ENCODE measurements around the gene NET1. TPM values are rescaled to one million over a fixed set of nuclear protein-coding genes. Genes with fewer than 3 reads are reported as not detected.

NET1 gene
- total and polyA plus RNA-seq, 11 donors, result 5.6 to 29.5 (median 14.7) TPM

- TF ChIP-seq POLR2A (IDR thresholded peaks at IDR 0.05) (no peak), CTCF (IDR thresholded peaks at IDR 0.05) (no peak)
- H3K36me3 ChIP-seq, result peaks cover 2 to 82% (median 70%) of the 10 kb centered on the region in 9 donors
- H3K9me3 ChIP-seq, result no peaks in the 10 kb centered on the region
- ATAC-seq (no peak), DNase-seq (no peak)
- 91 to 94% (median 94%) methylated on average over 12 of the region's 12 CpGs for WGBS, 4 donors
- H3K27ac ChIP-seq, result no peak overlapping the region
- intact Hi-C loops (cut with DNase I), result no loop called here
- H3K4me1 ChIP-seq, result peaks cover 0 to 4% (median 0%) of the 10 kb centered on the region in 12 donors
- no peak overlapping the region for H3K4me3 ChIP-seq
- H3K27me3 ChIP-seq, result no peaks in the 10 kb centered on the region
These were observed 44.2 kb downstream of the NET1 start for GRCh38 chr10:5456563-5456962.

- TF ChIP-seq CTCF (IDR thresholded peaks at IDR 0.05) (no peak), POLR2A (IDR thresholded peaks at IDR 0.05) (no peak)
- H3K9me3 ChIP-seq, result no peaks in the 10 kb centered on the region
- H3K27me3 ChIP-seq, result no peaks in the 10 kb centered on the region
- ATAC-seq (no peak), DNase-seq (no peak)
- intact Hi-C loops (cut with DNase I), result no loop called here
- H3K4me1 ChIP-seq, result peaks cover 0 to 10% (median 0%) of the 10 kb centered on the region in 12 donors
- H3K4me3 ChIP-seq, result no peak overlapping the region
- WGBS, 4 donors, result 87 to 92% (median 89%) methylated on average over 3 of the region's 3 CpGs
- no peak overlapping the region for H3K27ac ChIP-seq
- H3K36me3 ChIP-seq, result peaks cover 2 to 70% (median 63%) of the 10 kb centered on the region in 9 donors
These were observed 45.4 kb downstream of the NET1 start for GRCh38 chr10:5457741-5458140.

- H3K9me3 ChIP-seq, result no peaks in the 10 kb centered on the region
- ATAC-seq, result no peak
- peaks cover 0 to 63% (median 56%) of the 10 kb centered on the region in 9 donors for H3K36me3 ChIP-seq
- no peaks in the 10 kb centered on the region for H3K27me3 ChIP-seq
- H3K27ac ChIP-seq, result no peak overlapping the region
- peaks cover 0 to 10% (median 0%) of the 10 kb centered on the region in 12 donors for H3K4me1 ChIP-seq
- no peak overlapping the region for H3K4me3 ChIP-seq
- intact Hi-C loops (cut with DNase I), result no loop called here
- TF ChIP-seq POLR2A (IDR thresholded peaks at IDR 0.05), result no peak
- TF ChIP-seq CTCF (IDR thresholded peaks at IDR 0.05), result no peak
- DNase-seq, result no peak
- WGBS, 4 donors, result 94 to 100% (median 97%) methylated on average over 1 of the region's 1 CpG
These were observed 46.1 kb downstream of the NET1 start for GRCh38 chr10:5458425-5458824.

GRCh38 chr10:5458949-5459747 lies 46.8 kb downstream of the NET1 start:
- H3K9me3 ChIP-seq, result no peaks in the 10 kb centered on the region
- DNase-seq (no peak), ATAC-seq (no peak)
- no peaks in the 10 kb centered on the region for H3K27me3 ChIP-seq
- WGBS, 4 donors, result 92 to 97% (median 94%) methylated on average over 8 of the region's 8 CpGs
- peaks cover 0 to 56% (median 49%) of the 10 kb centered on the region in 9 donors for H3K36me3 ChIP-seq
- peaks cover 0 to 10% (median 0%) of the 10 kb centered on the region in 12 donors for H3K4me1 ChIP-seq
- no peak overlapping the region for H3K27ac ChIP-seq
- intact Hi-C loops (cut with DNase I), result no loop called here
- no peak for TF ChIP-seq CTCF (IDR thresholded peaks at IDR 0.05)
- no peak for TF ChIP-seq POLR2A (IDR thresholded peaks at IDR 0.05)
- H3K4me3 ChIP-seq, result no peak overlapping the region

Data from heart left ventricle (tissue), 16 donors.